Fibroblast of upper back skin (primary cell): ENCODE results near the gene PRKCQ.

ENCODE experiments used
- DNase-seq: peaks from one replicate; pipeline ENCODE4 v3.0.0-alpha.2; 2013

Gene PRKCQ

DNA sequence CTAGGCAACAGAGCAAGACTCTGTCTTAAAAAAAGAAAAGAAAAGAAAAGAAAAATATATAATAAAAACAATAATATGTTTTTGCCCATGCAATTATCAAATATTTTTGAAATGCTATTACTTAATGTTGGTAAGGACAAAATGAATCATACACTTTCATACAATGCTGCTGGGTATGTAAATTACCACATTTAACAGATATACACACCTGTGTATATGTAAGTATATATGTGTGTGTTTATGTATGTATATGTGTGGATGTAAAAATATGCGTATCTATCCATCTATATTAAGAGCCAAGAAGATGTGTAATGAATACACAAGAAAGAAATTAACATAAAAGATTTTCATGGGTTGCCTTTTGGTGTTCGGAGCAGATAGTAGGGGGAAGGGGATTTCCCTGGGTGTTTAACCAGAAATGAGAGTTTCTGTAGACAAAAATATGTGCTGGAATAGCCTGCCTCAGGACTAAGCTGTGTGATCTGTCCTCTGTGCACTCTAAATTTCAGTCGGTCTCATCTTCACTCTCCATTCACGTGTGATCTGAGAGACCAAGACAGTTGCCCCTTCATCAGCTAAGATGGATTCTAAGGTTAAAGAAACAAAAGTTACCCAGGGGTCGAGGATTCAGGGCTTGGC is 61.2 kb downstream of the PRKCQ start:
- DNase-seq = no peak

DNA sequence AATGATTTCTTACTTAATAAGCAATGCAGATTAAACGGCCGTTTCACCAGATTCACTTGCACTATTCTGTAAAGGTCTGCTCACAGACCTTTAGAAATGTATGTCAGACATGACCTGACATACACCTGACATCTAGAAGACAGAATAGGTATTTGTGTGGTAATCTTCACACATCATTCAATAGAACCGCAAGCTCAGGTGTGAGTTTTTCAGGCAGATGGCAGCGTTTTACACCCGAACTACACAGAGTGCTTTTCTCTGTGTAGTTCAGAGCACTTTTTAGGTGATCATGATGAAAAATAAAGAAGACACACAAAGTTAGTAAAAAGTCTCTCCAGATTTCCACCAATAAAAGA is 63.2 kb downstream of the PRKCQ start:
- DNase-seq = no peak

DNA sequence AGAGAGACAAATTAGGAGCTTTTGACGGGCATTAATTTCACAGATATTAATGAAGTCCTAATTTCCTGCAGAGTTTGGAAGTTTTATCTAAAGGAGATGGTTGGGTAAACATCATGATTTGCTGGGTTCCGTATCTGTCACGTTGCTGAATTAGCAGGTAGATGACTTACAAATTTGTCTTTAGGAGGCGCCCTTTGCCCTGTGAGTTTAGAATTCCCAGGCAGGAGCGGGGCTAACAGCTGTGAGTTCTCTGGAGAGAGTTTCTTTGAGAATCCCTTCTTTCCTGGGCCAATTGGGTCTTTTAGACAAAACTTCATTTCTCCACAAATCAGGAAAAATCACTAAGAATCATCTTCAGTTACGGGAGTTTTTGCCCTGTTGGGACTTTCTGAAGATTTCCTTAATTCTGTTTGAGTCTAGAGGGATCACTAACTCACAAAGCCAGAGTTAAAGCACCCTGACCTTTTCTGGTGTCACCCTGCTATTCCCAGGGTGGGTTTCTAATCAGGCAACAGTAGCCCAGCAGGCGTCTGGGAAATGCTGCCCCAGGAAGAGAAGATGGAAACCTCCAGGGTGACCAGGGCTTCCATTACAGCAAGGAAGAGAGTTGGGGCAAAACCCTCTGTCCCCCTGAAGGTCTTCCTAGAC is 63.7 kb downstream of the PRKCQ start:
- DNase-seq = no peak

DNA sequence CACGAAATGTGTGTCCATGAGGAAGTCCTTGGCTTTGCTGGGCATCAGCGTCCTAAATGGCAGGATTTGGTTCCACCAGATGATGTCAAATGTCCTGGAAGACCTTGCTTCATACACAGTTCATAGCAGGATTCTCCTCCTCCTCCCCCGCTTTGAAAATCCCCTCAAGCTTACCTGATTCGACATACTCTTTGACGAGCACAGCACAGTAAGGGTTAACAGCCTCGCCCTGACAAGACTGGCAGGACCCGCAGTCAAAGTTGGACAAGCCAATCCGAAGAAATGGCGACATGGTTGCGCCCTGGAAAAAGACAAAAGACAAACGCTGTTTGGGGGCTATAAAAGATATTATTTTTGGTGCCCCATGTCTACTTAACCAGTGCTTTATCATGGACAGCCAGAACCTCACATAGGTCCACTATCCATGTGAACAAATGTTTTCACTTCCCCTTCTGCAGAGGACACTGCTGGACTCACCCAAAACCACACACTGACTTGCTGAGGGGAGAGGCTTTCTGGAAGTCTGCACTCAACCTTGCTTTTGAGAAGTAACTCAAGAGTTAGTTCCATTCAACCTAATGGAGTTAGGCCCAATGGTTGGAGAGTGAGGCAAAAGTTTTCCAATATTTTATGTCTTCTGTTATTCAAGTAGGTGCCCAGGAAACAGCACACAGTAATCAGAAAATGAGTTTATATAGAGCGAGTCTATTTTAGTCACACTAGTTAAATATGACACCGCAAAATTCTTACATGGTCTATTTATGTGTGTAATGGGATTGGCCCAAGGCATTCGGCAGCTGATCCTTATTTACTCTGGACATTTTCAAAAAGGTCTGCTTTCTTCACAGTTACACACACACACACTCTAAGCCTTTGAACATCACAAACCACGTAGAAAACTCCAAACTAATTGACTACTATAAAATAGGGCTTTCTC is 65.0 kb downstream of the PRKCQ start:
- DNase-seq = no peak

DNA sequence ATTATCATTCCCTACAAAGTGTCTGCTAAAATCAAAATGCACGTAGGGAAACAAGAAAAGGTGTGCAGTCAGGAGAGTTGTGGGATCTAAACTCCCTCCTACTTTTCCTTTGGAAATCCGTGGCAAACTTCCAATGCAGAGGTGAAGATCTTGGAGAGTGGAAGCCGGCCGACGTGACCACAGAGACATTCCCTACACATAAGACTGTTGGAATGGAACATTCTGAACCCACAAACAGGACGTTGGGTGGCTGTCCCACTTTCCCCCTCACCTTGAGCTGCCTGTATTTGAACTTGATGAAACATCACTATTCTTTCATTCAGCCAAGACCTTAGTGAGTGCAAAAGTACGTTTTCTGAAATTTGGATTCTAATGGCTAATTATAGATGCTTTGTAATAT is 65.9 kb downstream of the PRKCQ start:
- no peak for DNase-seq

DNA sequence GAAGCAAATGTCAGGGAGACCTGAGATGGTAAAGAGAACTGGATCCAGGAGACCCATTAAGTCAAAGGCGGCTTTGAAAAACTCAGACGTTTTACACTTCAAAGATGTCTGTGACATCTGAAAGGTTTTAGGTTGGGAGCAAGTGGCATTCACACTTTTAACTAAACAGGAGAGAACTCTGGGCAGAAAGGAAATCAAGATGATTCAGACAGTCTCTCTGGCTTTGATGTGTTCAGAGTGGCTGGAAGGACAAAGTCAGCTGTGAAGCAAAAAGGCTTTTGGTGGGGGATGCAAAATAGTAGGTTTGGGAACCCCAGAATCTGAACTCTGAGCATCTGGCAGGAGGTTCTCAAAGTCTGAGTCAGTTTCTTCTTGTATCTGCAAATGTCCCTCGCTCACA is 66.6 kb downstream of the PRKCQ start:
- DNase-seq = no peak

DNA sequence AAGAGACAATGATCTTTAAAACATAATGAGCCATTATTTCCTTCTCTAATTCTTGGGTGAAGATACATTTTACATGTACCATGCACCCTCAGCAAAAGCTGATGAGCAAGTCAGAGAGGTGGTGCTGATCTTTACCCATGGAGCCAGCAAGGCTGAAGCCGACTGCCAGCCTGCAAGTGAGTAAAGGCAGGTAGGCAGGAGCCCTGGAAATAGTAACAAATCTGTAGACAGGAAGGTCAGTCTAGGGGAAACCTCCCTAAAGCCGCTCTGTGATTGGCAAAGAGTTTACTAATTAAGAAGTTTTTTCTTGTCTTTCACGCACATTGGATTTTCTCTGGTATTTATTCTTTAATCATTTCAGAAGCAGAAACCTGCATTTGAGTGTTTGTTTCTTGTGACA is 67.9 kb downstream of the PRKCQ start:
- no peak for DNase-seq

DNA sequence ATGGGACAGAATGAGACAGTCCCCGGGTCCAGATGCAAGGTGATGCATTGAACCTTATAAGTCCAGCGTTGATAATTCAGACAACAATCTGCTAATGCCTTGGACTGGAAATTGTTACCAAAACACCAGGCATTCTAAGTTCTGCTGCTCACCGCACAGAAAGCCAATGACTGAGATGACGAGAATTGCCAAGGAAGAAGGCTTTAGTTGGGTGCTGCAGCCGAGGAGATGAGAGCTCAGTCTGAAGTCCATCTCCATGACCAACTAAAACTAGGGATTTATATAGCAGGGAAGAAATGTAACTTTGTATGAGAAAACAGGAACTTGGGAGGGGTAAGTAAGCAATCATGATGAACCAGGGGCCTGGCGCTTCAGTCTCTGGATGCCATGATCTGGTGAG is 68.7 kb downstream of the PRKCQ start:
- no peak for DNase-seq

DNA sequence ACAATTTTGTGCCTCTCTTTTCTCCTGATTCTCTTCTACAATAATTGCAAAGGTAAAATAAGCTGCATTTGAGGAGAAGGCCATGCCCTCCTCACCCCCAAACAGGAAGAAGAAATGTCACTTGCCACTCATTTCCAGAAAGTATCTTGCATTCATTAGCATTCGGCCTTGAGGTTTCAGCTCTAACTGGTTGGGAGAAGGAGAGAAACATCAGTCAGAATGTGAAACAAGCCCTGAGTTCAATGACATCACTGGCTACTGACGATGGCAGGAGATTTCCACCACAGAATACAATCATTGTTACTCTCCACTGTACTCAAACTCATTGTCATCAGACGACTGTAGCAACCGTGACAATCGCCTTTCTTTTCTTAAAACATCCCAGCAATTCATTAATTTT is 72.8 kb downstream of the PRKCQ start:
- no peak for DNase-seq

DNA sequence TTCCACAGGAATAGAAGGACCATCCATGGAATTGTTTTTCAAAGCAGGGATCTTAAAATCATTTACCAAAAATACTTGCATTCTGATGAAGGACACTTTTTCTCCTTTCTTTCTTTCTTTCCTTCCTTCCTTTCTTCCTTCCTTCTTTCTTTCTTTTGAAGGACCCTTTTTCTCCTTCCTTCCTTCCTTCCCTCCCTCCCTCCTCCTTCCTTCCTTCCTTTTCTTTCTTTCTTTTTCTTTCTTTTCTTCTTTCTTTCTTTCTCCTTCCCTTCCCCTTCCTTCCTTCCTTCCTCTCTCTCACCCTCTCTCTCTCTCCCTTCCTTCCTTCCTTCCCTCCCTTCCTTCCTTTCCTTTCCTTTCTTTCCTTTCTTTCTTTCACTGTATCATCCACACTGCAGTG is 74.8 kb downstream of the PRKCQ start:
- no peak for DNase-seq

DNA sequence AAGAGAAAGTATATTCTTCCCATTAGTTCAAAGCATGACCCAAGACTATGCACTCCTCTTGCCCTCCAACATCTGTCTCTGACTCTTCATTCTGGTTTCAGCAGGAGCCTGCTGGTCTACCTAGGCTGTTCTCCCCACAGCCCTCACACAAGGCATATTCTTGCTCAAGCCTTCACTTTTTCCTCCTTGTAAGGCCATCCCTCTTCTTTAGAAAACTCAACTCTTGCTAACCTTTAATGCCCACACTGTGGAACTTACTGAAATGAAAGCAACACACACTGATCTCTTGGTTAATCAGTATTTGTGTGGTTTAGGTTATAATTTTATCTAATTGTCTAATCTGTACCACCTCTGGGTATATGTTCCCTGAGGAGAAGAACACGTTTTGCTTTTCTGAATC is 75.8 kb downstream of the PRKCQ start:
- DNase-seq = no peak

DNA sequence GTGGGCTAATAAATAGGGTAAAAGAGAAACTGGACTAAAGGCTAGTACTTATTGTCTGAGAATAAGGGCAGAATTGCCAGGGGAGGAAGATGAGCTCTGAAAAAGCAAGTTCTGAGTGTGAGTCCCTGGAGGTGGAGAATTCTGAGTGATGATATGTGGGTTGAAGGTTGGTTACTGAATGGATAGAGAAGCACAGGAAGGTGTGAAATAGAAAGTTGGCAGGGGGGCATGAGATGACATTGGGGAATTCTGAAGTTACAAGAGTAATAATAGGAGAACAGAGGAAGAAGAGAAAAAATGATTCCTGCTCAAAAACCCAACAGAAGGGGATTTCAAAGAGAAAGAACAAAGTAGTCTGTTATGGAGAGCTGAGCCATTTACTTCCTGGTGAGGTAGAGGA is 76.9 kb downstream of the PRKCQ start:
- no peak for DNase-seq

DNA sequence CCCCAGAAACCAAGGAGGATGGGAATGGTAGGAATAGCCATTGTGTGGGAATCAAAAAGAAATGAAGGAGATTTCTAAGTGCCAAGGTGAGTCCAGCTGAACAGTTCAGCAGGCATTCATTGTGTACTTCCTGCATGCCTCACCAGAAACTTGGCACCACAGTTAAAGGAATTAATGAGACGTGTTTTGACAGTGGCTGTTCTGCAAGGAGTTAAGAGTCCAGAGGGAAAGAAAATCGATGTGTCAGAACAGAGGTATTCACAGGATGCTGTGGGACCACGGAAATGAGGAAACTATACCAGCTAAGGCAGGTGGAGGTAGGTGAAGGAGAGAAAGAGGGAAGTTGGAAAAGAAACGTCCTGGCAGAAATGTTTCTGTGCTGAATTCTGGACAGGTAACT is 78.1 kb downstream of the PRKCQ start:
- no peak for DNase-seq

DNA sequence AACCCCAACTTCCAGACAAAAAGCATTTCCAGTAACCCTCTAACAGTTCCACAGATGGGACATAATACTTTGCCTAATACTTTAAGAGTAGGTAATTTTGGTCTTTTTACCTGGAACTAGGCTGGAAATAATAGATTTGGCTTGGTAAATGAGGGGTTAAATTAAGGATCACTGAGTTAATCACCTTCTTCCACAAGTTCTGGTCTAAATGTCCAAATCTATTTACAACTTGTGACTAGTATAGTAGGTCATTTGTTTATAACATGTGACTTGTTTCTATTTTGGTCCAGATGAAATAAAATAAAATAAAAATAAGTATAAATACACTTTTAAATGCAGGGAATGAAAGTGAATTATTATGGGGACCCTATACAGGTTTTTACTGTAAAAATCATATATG is 80.1 kb downstream of the PRKCQ start:
- no peak for DNase-seq

DNA sequence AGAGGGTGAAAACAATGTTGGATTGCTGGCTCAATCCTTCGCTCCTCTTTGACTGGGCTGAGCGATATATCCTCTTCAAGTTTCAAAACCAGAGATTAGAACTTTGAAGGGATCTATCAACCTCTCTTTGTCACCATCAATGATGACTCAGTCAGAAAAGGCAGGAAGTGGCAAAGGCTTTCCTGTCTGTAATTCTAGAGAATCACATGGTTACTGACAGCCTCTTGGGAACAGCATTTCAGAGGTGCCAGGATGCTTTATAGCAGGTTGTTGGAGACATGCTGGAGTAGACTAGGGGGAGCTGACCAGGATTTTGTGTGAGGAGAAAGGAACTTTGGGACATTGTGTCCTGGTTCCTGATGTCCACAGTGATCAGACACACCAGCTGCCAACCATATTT is 81.3 kb downstream of the PRKCQ start:
- no peak for DNase-seq

DNA sequence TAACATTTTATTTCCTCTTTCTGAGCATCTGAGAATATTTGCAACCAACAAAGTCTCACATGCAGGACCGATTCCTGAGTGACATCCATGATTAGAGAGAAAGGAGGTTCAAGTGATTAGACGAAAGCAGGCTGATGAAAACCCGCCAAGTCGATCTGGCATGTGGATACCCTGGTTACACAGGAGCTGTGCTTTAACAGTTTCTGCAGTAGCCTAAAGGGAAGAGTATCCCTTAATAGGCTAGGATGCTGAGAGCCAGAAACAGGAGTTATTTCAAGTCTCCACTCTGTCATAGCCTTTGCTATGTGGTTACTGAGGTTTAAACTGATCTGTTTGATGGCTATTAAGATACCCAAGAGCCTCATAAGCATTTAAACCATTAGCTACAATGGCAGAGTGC is 82.5 kb downstream of the PRKCQ start:
- DNase-seq = no peak

DNA sequence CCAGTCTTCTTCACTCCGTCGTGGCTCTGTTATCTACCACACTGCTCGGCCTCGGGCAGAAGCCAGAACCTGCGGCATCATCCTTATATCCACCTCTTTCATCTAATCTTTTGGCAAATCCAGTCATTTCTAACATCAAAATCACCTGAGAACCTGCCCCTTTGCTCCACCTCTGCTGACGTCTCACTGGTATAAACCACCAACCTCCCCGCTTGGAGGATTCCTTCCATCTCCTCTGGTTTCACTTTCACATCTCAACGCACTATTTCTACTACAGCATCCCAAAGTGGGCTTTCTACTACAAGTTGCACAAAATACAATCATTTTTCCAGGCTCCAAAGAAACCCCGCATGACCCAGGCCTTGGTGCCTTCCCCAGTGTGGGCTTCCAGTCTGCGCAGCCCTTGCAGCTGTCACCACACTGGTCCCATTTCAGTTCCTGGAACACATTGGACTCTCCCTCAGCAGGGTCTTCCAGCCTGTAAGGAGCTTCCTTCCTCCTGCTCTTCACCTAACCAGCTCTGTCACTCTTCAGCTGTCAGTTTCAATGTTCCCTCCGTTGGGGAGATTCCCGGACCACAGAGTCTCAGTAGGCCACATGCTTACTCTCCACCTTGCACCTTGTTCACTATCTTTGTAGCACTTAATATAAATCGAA is 85.0 kb downstream of the PRKCQ start:
- no peak for DNase-seq

DNA sequence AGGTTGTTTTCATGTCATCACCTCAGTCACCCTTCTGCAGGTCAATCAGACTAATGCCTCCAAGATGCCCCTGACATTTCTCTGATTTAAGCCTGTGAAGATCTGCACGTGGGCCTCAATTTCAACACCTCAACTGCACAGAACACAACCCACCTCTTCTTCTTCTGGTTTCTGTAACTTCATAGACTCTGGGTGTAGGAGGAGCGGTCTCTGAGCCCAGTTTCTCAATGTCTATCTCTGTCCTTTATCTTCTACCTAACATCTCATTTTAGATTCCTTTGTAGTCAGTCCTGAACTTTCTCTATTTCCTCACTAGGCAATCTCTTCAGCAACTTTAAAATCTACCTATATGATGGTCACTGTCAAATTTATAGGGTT is 85.6 kb downstream of the PRKCQ start:
- no peak for DNase-seq

DNA sequence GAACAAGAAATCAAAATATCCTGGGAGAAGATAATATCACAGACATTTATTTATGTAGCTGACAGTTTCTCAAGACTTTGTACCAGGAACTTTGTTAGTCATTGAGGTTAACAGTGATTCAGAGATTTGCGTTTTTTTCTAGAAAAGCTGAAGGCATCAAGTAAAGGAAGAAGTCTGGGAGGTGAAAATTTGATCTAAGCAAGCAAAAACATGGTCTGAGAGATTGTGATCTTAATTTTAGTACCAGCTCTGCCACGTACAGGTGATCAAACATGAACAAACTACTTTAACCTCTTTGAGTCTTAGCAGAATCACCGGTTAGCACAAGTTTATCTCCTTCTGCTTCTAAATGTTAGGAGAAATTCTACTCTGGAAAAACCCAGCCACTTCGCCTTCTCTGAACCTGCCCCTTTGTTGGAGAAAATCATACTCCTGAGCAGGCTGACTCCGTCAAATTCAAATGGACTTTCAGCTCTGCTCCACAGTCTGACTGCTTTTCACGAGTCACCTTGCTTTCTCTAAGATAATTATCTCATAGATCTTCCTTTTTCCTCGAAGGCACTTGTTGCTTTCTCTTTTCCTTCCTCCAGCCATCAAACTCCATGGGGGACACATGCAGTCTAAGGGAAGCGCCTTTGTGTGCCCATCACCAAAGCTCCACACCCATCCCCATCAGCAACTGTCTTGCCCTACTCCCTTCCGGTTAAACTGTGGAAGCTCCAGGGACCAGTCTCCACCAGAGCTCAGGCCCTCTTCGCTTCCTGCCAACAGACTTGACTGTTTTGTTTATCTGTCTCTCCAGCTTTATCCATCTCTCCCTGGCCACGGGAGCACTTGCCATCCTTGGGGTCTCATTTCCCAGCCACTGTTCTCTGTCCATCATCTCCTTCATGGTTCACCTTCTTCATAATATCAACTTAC is 86.3 kb downstream of the PRKCQ start:
- DNase-seq = no peak

DNA sequence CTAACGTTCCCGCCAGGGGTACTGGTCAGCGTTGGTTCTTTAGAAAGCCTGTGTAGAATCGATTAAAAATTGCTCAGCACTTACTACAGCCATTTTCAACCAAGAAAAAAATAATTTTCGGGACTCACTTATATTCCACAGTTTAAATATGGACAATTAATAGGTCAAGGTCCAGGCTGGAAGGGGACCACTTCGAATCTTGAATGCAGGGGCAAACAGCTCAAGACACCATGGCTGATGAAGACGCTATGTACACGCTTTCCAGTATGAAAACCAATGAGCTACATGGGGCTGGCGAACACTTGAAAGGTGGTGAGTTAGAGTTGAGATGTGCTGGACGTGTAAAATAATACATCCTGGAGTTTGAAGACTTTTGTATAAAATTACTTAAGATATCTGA is 87.2 kb downstream of the PRKCQ start:
- DNase-seq = no peak

DNA sequence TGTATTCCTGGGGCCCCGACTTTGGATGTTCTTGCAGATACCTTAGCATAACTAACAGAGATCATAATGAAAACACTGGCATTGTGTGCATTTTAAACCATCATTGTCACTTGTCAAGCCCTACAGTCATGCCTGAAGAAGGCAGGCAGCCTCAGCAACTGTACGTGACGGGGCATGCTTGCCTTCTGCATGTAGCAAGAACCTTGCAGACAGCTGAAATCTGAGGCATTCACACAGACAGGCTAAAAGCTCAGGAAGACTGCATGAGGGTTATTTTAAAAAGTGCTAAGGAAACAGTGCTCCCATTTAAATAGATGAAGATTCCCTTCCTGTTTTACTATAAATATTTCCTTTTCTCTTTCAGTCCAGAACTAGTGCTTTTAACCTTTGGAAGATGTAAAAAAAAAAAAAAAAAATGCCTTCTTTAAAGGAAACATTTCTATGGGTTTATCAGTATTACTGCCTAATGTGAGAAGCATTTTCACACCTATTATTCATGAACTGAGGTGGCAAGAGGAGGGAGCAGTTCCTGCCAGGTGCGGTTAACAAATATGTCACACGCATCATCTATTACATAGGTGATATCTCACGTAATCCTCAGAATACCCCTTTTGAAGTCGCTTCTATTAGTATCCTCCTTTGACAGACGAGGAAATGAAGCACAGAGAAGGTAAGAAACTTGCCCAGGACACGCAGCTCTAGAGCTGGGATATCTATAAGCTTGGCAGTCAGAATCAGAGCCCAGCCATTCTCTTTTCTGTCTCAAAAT is 88.1 kb downstream of the PRKCQ start:
- no peak for DNase-seq

DNA sequence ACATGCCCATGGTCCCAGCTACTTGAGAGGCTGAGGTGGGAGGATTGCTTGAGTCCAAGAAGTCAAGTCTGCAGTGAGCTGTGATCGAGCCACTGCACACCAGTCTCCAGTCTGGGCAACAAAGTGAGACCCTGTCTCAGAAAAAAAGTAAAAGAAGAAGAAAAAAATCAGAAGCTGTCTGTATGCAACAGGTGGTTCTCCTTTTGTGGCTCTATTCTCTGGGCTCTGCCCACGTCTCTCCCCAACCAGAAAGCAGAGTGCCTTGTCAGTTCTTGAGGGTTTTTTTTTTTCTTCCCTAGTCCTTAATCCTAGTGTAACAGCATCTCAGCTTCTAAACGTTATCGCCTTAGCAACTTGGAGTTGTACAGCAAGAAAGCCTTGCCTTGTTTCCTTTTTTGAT is 89.5 kb downstream of the PRKCQ start:
- no peak for DNase-seq
